GM12865 (cell line): ENCODE results near the gene PPP1R3D.

ENCODE experiments used
- DNase-seq: peaks from one replicate; pipeline ENCODE4 v3.0.0; 2010; ENCODE audit warnings: low read depth
- H3K4me3 ChIP-seq: 2 replicates; pipeline ENCODE4 v1.5.1; 2011; ENCODE audit warnings: mild to moderate bottlenecking, low read depth, low read length, control low read depth
- TF ChIP-seq, protein P1 (sequence below): IDR thresholded peaks from 2 replicates; pipeline ENCODE4 v1.5.1; 2011; ENCODE audit warnings: low read length, control low read depth, low read depth, inconsistent platforms; ENCODE audit not compliant: insufficient read depth; ENCODE audit errors: missing control alignments

Gene PPP1R3D

DNA sequence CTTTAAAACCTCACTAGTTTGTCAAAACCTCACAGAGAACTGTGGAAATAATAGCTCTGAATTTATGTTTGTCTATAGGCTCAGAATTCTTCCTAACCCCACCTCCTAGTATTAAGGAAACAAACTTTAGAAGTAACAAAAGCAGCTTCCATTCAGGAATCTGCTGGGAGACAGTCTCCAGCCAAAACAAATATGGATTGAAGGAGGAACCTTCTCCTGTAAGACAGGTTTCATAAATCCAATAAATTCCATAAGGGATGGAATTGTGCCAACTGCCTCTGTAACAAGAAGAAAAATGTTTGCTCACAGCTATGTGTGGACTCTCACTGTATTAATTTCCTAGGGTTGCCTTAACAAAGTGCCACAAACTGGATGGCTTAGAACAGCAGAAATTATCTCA lies 14.2 kb downstream of the PPP1R3D start:
- TF ChIP-seq, protein P1, sequence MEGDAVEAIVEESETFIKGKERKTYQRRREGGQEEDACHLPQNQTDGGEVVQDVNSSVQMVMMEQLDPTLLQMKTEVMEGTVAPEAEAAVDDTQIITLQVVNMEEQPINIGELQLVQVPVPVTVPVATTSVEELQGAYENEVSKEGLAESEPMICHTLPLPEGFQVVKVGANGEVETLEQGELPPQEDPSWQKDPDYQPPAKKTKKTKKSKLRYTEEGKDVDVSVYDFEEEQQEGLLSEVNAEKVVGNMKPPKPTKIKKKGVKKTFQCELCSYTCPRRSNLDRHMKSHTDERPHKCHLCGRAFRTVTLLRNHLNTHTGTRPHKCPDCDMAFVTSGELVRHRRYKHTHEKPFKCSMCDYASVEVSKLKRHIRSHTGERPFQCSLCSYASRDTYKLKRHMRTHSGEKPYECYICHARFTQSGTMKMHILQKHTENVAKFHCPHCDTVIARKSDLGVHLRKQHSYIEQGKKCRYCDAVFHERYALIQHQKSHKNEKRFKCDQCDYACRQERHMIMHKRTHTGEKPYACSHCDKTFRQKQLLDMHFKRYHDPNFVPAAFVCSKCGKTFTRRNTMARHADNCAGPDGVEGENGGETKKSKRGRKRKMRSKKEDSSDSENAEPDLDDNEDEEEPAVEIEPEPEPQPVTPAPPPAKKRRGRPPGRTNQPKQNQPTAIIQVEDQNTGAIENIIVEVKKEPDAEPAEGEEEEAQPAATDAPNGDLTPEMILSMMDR: no peak
- no peak for DNase-seq
- no peak overlapping the region for H3K4me3 ChIP-seq

DNA sequence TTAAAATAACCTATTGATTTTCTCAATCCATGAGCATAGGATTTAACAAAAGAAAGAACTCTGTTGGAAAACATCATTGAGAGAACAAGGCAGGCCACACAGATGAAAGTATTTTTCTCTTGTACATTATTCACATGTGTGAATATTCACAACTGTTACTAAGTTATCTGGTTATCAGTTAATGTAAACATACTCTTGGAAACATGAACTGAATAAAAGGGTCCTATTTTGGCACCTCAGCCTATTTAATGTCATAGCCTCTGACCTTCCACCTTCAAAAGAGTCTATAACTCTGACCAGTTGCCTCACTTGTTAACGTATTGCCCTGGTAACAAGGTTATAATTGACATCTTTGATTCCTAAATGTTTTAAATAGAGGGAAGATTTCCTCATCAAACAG lies 14.7 kb downstream of the PPP1R3D start:
- H3K4me3 ChIP-seq: no peak overlapping the region
- DNase-seq: no peak
- TF ChIP-seq, protein P1: no peak

DNA sequence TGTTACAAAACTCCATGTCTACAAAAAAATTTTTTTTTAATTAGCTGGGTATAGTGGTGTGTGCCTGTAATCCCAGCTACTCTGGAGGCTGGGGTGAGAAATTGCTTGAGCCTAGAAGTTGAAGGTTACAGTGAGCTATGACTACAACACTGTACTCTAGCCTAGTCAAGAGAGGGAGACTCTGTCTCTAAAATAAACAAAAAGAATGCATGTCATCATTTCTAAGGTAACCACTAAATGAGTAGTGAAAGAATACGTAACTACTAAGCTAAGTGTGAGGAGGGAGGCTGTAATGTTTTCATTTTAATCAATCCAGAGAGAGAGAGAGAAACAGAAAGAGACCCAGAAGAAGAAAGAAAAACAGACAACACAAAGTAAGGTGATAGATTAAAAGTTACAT lies 16.6 kb downstream of the PPP1R3D start:
- DNase-seq: no peak
- TF ChIP-seq, protein P1: no peak

DNA sequence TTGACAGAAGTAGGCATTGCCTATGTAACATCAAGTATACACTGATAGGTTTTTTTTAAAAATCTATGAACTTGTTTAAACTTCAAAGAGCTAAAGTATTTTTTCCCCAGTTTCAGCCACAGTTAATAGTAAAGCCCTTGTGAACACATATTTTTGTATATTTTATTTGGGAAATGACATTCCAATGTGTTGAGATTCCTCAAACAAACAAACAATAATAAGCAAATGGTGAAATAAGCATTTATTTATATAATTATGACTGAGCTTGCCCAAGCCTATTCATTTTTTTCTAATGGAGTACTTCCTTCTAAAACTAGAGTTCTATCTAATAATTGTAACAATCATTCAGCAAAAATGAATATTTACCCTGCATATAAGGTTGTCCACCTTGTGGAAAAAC lies 19.2 kb downstream of the PPP1R3D start:
- no peak overlapping the region for H3K4me3 ChIP-seq
- no peak for DNase-seq
- TF ChIP-seq, protein P1: no peak

More for the DNA sequence above, 16.6 kb downstream of the PPP1R3D start:
- no peak overlapping the region for H3K4me3 ChIP-seq

DNA sequence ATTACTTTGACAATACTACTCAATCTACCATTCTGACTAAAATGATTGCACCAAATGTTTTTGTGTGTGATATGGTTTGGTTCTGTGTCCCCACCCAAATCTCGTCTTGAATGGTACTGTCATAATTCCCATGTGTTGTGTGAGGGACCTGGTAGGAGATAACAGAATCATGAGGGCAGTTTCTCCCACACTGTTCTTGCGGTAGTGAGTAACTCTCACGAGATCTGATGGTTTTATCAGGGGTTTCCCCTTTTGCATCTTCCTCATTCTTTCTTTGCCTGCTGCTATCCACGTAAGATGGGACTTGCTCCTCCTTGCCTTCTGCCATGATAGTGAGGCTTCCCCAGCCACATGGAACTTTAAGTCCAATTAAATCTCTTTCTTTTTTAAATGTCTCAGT lies 27.5 kb downstream of the PPP1R3D start:
- TF ChIP-seq, protein P1: no peak
- H3K4me3 ChIP-seq: no peak overlapping the region
- peak; percentile 10 for DNase-seq

DNA sequence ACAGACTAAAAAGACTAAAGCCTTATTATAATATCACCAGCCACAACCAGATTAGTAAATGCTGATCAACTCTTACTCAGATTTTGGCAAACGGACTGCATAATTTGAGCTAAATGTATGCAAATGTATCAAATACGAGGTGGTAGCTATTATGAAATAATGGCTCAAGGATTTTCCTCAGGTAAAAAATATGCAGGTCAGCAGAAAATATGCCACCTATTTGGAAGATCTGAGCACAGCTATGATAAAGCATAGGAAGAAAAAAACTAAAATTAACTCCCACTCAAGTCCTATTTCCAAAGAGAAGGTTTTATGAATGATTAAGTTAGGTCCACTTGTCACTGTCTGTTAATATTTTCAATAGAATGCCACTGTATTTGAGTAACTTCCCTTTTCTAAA lies 29.1 kb downstream of the PPP1R3D start:
- H3K4me3 ChIP-seq: no peak overlapping the region
- no peak for DNase-seq
- TF ChIP-seq, protein P1: no peak

DNA sequence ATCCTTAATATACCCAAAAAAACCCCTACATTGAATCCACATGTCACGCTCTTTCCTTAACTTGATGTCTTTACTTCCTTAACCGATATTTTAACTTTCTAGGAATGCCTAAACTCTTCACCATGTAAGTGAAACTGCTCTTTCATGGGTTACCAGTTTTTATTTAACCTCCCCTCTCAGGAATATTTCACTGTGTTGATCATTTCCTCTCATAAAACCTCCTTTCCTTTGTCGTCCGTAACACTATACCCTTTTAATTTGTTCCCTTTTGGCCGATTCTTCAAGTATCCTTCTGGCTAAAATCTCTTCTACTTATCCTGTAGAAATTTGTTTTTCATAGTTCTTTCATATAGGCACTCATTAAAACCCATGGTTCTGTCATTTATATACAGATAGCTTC lies 31.2 kb downstream of the PPP1R3D start:
- TF ChIP-seq, protein P1: no peak
- DNase-seq: no peak
- H3K4me3 ChIP-seq: no peak overlapping the region
